8988T (cell line): ENCODE results near the gene MRPS5.
A peak's percentile ranks its signal among the peaks of the same experiment; 100 is the strongest.

Experiments used
- DNase-seq: peaks from one replicate; pipeline ENCODE4 v3.0.0; 2011

Gene MRPS5

DNA sequence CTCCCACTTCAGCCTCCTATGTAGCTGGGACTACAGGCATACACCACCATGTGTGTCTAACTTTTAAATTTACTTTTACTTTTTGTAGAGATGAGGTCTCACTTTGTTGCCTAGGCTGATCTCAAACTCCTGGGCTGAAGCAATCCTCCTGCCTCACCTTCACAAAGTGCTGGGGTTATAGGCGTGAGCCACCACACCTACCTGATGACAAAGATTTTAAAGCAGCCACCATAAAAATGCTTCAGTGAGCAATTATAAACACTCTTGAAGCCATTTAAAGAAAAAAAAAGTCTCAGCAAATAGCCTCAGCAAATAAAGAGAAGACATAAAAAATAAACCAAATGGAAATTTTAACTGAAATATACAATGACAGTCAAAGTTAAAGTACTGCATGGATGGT lies 35.6 kb downstream of the MRPS5 start:
- DNase-seq = no peak

DNA sequence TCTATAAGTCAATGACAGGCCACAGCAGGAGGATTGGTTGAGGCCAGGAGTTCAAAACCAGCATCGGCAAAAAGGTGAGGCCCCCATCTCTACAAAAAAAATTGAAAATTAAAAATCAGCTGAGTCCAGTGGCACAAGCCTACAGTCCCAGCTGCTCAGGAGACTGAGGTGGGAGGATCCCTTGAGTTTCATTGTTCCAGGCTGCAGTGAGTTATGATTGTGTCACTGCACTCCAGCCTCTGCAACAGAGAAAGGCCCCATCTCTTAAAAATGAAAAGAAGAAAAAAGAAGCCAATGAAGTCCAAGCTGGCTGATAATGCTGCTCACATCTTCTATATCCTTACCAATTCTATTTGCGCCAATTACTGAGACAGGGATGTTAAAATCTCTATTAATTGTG lies 39.1 kb downstream of the MRPS5 start:
- DNase-seq = no peak

DNA sequence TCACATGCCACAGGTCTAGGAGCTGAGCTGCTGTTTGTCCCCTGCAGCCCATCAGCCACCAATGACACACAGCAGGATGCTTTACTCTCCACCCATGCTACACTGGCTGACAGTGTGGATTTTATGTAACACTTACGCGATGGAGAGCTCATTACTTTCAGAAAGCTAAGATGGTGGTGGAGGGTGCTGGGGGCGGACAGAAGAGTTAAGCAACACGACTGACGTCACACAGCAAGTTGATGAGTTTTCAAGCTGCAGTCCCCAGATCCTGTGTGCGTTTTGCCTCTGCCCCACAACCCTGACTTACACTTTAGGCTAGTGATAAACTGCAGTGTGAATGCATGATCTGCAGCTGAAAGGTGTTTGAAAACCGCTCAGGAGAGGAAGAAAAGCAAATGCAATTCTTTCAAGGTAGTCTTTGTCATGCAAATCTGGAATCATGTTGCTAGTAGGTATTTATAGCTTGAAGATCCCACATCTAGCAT lies 42.4 kb downstream of the MRPS5 start:
- no peak for DNase-seq

DNA sequence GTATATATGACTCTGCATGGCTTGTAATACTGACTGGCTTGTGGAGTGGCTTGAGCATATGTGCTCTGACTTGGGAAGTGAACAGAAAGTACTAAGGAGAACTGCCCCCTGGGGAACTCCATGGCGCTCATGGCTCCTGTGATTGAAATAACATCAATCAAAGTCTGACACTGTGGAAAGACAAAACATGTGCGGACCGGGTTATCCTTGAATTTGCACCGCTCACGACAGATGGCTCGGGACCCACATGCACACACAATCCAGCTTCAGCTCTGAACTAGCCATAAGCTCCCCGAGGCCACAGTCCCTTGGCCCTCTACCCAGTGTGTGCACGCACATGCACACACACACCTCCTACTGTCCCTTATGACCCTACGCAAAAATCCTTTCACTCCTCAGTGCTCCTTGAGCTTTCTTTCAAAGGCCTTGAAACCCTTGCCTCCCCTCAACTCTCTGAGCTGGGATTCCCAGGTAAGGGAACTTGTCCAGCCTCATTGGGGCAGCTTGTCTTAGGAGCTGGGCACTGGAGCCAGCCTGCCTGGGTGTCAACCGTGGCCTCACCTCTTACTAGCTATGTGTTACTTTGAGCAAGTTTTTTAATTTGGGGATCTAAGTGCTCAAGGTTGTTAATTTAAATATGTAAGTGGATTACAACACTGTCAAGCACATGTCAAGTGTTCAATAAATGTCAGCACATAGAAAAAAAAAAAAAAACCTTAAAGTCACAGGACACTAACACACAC lies 43.6 kb downstream of the MRPS5 start:
- DNase-seq = no peak

DNA sequence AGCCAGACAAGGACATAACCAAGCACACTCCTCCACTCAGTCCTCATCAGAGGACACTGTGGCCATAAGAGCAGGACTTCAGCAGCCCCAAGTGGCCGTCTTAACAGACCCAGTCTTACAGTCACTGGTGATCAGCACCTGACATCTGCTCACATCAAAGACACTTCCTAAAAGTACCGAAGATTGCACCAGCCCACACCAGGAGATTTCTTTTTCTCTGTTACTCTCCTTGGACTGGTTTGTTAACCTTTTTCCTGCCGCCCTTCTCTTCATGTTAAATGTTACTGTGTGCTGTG lies 44.1 kb downstream of the MRPS5 start:
- DNase-seq = no peak

DNA sequence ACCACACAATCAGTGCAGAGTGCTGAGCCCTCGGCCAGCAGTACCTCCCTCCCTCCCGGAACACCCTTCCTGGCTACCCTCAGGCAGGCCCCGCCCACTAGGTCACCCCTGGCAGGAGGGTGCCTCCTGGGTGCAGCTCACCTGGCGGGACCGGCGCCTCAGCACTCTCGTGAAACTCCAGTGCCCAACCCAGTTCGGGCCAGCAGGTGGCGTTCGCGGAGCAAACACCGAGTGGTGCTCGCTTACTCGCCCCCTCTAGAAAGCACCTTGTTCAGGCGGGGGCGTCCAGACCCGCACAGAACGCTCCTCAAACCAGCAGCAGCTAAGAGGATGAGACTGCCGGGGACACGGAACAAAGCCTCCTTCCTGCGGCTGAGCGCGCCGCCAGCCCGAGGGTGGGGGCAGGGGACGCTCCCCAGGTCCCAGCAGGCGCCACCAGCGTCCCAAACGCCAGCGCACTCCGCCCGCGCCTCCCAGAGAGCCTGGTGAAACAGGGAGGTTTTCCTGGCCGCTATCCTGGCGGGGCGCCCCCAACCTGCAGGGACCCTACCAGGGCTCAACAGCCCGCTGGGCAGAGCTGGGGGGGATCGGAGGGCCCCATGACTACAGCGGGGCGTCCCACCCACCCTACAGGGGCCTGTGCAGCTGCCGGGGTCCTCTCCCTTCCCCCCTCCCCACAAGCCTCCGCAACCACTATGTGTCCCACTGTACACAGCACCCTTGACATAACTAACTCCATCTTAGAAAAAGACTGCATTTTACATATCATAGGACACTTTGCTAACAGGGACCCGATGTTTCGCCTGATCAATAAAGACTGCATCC lies 44.7 kb downstream of the MRPS5 start:
- peak; percentile 74 for DNase-seq

DNA sequence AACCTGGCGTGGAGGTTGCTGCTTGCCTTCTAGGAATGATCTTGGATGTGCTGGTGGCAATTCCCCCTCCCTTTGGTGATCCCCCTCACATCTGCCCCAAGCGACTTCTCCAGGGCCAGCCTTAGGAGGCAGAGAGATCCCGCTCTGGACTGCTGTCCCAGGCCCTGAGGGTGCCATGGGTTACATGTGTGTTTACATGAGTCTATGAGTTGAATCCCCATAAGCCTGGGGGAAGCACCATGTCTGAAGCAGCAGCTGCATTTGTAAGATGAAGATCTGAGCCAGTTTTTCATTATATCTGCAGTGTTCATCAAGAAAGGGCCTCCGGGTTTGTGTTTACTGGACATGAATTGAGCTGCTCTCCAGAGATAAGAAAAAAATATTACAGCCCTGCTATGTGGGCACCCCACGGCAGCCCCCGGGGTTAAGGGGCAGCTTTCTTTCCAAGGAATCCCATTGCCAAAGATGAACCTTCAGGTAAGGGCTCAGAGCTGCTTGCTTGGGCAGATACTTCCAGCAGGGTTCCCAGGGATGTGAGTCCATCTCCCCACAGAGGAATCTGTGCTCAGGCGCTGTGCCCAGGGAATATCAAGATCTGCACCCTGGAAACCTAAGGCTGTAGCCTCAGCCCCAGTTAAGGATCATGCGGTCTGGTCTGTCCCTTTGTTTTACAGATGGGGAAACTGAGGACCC lies 46.0 kb downstream of the MRPS5 start:
- DNase-seq = no peak

DNA sequence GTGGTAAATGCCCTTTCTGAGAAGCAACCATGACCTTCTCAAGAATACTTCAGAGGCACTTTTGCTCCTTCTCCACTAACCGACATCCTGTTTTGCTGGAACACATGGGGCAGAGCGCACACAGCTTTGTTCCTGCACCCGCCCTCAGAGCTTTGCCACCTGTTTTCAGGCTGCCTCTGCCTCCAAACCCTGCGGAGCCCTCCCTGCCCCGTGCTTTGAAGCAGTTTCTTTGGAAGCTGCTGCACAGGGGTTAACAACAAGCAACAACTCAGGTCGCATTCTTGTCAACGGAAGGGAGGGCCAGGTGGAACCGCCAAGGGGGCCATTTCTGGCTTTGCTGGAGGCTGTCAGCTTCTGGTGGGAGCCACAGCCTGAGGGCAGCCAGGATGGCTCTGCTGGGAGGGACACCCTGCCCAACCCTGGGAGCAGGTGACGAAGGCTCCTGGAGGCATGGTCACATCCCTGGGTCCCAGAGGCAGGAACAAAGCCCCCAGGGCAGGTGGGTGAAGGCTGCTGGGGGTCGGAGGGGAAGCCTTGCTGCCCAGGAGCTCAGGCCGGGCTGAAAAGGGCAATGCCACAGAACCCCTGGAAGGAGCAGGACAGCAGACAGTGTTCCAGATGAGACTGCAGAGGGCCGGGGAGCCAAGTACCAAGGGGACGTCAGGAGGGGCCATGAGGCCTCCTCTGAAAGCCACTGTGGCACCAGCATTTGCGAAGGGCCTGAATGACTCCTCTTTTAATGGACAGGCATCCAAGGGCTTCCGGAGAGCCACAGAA lies 46.8 kb downstream of the MRPS5 start:
- DNase-seq = no peak

DNA sequence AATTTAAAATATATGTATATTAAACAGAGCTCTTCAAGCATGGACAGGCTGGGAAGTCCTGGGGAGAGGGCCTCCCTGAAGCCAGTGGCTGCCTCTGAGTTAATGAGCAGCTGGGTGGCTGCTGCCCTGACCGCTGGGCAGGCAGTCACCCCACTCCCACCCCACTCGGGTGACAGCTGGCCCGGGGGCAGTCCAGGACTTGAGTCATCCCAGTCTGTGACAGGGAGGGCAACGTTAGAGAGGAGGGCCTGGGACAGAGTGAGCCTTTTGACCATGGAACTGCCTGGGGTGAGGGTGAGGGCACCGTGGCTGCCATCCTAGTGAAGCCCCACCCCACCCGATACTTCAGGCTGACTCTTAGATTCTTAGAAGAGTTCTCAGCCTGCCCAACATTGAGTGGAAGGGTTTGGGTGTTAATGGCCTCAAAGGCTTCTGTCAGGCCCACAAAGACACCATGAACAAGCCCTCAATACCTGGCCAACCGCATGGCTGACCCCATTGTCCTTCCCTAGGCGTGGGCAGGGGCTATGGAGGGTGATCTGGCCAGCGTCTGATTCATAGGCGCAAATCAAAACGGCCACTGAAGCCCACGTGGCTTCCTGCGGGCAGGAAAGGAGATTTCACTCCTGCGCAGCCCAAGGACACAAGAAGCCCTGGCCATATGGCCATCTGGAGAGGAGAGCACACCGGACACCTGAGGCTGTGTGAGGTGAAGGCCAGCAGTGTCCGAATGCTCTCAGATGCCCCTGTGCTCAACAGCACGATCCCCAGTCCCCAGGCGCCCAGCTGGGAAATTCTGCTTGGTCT lies 47.5 kb downstream of the MRPS5 start:
- no peak for DNase-seq

DNA sequence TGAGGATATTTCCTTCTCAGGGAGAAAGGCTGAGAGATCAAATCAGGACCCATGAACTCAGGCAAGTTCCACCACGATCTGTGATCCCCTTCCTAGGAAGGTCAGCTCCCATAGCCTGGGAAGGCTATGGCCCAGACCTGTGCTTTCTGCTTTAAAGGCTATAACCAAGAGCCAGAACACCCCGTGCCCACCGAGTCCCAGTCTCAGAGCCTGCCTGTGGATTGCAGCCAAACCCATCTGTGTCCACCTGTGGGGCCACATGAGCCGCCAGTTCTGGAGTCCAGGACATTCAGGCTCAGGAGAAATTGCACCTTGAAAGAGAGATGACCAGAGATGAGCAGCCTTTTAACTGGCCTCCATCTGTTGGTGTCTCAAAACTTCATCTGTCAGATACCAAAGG lies 49.2 kb downstream of the MRPS5 start:
- DNase-seq = no peak

DNA sequence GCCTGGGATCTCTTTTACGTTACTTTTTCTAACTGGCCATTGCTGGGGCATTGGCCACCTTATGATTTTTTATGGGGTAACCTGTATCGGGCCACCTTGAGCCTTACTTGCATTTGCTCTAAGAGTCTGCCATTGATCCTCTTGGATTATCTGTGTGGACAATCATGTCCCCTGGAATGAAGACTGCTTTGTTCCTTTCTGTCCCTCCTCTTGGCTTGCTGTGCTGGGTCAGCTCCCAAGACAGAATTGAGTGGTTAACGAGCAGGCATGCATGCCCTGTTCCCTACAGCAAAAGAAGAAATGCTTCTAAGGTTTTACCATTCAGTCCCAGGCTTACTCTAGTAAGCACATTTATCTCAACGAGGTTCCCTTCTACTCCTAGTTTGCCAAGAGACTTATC lies 49.8 kb downstream of the MRPS5 start:
- DNase-seq = no peak

DNA sequence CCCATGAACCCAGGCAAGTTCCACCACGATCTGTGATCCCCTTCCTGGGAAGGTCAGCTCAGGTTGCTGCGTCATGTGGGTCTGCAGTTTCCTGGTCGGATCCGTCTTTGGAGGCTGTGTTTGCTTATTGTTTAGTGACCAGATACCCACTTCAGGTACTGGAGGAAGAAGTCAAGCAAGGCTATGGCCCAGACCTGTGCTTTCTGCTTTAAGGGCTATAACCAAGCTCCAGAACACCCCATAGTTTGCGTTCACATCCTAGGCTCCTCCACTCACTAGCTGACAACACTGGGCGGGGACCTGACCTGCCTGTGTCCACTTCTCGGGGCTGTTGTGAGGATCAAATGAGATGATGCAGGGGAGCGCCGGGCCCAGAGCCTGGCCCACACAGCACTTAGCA lies 52.1 kb downstream of the MRPS5 start:
- no peak for DNase-seq

DNA sequence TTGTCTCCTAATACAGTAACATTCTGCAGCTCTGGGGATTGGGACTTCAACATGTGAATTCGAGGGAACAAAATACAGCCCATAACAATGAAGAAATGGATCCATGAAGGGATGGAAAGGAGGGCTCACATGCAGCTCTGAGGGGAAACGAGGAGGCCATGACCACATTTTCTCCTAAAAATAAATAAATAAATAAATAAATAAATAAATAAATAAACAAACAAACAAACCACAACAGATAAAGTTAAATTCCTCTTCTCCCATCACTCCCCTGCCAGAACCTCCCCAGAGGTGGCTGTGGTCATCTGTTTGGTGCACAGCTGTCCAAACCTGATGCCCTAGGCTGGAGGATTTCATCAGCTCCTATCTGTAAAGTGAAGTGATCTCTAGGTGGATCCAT lies 53.4 kb downstream of the MRPS5 start:
- DNase-seq = no peak

DNA sequence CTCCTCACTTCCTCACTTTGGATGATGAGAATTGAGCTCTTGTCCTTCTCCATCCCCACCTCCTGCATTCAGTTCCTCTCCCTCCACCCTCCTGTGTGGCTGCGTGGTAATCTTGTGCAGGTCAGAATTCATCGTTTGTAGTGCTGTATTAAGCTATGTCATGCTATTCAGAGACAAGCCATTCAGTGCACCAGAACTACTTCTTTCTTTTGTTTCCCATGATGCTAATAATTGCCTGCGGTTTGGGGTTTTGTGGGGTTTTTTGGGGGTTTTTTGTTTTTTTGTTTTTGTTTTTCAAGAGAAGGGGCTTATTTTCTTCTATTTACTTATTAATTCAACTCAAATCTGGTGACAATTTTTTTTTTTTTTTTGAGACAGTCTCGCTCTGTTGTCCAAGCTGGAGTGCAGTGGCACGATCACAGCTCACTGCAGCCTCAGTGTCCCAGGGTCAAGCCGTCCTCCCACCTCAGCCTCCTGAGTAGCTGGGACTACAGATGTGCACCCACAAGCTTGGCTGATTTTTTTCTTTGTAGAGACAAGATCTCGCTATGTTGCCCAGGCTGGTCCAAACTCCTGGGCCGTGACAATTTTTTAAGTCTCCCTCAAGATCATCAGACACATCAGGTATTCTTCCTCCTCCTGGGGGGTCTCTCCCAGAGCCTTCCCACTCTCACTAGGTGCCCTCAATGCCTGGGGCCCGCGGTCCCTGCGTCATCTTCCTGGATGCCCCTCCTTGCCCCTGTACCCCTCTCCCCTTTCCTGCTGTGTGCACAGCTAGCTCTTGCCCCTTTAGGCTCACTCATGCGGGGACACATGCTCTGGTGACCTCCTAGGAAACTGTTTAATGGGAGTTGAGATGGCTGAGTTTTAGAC lies 58.3 kb downstream of the MRPS5 start:
- DNase-seq = no peak

DNA sequence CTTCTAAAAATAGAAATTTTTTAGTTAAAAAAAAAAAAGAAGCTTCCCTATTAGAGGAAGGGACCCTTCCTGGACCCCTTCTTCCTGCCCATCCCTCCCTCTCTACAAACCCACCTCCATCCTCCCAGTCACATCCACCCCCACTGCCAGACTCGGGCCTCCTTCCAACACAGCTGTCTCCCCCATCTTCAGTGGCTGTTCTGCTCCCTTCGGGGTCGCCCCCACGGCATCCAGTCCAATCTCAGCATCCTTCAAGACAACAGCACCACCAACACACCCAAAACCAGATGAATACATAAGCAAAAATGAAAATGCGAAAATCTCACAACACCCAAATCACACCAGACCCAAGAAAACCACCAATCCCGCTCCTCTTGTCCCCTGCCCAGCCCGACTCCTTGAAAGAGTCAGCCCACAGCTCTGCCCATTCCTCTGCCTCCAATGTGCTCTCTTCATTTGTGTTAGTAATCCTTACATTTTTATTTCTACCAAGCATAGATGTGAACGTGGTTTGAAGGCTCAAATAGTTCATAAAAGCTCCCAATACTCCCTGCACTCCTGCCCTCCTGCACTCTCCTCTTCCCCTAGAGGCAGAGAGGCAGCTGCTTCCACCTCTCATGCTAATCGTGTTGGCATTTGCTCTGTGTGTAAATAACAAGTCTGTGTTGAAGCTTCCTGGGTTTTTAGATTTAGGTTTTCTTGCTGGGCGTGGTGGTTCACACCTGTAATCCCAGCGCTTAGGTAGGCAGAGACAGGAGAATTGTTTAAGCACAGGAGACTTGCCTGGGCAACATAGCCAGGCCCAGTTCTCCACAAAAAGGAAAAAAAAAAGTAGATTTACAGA lies 59.1 kb downstream of the MRPS5 start:
- DNase-seq = no peak

DNA sequence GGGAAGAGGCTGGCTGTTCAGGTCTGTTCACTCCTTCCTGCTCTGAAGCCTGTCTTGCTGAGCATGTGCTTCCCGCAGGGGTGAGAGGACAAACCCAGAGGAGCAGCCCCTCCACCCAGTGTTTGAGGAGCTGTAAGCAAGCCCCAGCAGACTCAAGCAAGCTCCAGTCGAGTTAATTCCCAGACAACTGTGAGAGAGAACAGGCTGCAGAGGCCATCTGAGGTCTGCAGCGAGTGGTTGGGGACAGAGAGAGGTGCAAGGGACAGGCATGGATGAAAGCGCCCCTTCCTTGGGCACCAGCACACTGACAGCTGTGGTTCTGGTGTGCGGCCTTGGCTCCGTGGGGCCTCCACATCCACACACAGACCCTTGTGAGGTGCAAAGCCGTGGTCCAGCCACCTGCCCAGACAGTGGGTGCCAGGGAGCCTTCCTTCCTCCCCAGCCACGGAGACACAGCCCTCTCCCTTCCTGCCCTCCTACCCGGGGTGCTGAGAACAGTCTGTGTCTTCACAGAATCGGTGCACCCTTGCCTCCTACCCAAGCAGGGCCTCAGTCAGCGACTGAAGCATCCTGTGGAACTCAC lies 59.9 kb downstream of the MRPS5 start:
- DNase-seq = no peak

DNA sequence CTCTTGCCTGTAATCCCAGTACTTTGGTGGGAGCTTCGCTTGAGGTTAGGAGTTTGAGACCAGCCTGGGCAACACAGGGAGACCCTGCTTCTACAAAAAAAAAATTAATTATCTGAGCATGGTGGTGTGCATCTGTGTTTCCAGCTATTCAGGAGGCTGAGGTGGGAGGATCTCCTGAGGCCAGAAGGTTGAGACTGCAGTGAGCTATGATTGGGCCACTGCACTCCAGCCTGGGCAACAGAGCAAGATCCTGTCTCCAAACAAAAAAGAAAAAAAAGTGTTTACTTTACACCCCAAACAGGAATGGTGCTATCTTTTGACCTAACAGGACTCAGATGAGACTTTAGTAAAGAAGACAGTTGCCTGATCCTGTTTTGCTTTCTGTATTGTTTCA lies 60.5 kb downstream of the MRPS5 start:
- DNase-seq = no peak

DNA sequence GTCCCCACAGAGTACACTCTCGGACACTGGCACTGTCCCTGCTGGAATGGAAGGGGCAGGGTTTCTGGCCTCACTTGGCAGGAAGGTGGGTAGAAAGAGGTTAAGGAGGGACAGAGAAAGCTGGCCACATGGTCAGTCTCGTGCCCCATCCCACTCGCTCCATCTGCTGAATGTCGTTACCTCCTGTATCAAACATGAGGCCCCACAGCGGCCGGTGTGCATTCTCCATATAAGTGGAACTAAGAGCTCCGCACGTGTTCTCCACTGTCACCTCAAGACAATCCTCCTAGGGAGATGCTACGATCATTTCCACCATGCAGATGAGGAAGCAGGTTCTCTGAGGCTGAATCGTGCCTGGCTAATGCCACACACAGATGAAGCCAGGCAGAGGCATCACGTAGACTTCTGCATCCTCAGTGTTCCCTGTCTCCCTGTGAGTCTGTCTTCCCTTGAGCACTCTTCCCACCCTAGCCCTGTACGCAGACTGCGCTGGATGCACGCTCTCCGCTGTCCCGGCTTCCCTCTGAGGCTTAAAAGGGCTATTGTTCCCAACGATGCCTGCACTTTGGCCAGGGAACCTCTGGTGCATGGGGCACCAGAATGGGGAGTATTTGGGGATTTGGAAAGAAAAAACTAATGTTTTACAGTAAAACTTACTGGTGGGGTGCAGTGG lies 61.0 kb downstream of the MRPS5 start:
- no peak for DNase-seq

DNA sequence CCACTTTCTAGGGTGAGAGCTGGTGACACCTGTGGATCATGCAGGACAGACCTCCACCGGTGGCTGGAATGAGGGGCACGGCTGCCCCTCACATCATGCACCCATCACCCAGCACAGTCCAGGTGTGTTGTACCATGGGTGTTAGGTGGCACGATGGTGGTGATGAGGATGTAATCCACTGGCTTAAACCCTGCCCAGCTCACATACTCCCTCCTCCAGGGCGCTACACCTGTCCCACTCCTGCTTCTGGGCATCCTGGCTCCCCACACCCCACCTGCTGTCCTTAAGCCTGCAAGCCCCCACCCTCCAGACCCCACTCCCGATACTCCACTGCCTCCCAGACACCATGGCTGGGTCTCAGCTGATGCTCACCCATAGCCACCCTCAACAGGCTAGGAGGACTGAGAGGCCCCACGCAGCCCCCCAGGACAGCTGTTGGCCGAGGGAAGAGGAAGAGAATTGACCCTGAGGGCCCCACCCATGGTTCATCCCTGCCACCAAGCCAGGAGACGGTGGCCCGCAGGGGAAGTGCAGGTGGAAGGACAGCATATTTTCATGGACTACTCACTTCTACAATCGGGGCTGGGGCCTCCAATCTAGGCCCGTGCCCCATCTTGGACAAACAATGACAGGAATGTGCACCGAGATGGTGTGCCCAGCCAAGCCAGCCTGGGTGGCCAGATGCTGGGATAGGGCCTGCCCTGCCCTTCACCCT lies 61.8 kb downstream of the MRPS5 start:
- no peak for DNase-seq
